ENCODE results near the gene IL31. TPM values are rescaled to one million over a fixed set of nuclear protein-coding genes. Genes with fewer than 3 reads are reported as not detected.

Gene IL31
- total and polyA plus RNA-seq, 4 experiments from 2014 or later: not detected

GRCh38 chr12:122192441-122192840, 18.4 kb upstream of the IL31 start:
- Histone ChIP-seq H3K4me3 (ENCODE audit: low read length in 2 of 2) (no peak overlapping the region), H3K36me3 (ENCODE audit: insufficient read depth, low read length) (no peaks in the 10 kb centered on the region), H3K9me3 (ENCODE audit: control insufficient read depth in 1 of 2, low read length in 2 of 2) (no peaks in the 10 kb centered on the region), H3K27ac (ENCODE audit: low read depth, low read length) (no peak overlapping the region), H3K27me3 (ENCODE audit: insufficient read depth, low read length) (no peaks in the 10 kb centered on the region), H3K4me1 (ENCODE audit: insufficient read depth, low read length) (no peaks in the 10 kb centered on the region)
- DNase-seq: no peak
- intact Hi-C loops (cut with micrococcal nuclease): no loop called here
- H3K4me1 Mint-ChIP-seq: peaks cover 0 to 8% (median 1%) of the 10 kb centered on the region in 4 donors
- ChIA-PET POLR2A (ENCODE audit: partially characterized antibody) (no interaction called here), CTCF (ENCODE audit: partially characterized antibody) (interaction anchor here (0.8 to 2.5 kb wide), 3 partner anchors 13 to 138 kb away, joined by 3 to 14 read pairs (median 3); no protein-coding TSS in a partner anchor)
- H3K9me3 Mint-ChIP-seq: peaks cover 0 to 11% (median 5%) of the 10 kb centered on the region in 8 donors
- peaks cover 0 to 6% of the 10 kb centered on the region in 2 donors for H3K36me3 Mint-ChIP-seq
- no peak overlapping the region for H3K27ac Mint-ChIP-seq
- H3K27me3 Mint-ChIP-seq: peaks cover 4 to 8% of the 10 kb centered on the region in 2 donors
- H3K4me3 Mint-ChIP-seq: no peak overlapping the region

GRCh38 chr12:122190842-122191668, 17.0 kb upstream of the IL31 start:
- no peaks in the 10 kb centered on the region for H3K27me3 ChIP-seq (ENCODE audit: insufficient read depth, low read length)
- peak; percentile 45 to 60 (median 59) for DNase-seq
- no peak overlapping the region for H3K27ac ChIP-seq (ENCODE audit: low read depth, low read length)
- ChIA-PET POLR2A (ENCODE audit: partially characterized antibody) (no interaction called here), CTCF (ENCODE audit: partially characterized antibody) (interaction anchor here (0.6 to 2.5 kb wide), 9 partner anchors 20 to 654 kb away, joined by 3 to 14 read pairs (median 4); partner anchors contain the start of genes CFAP251 and RHOF)
- H3K4me1 Mint-ChIP-seq: peaks cover 0 to 4% (median under 1%) of the 10 kb centered on the region in 4 donors
- no peaks in the 10 kb centered on the region for H3K36me3 ChIP-seq (ENCODE audit: insufficient read depth, low read length)
- no peaks in the 10 kb centered on the region for H3K9me3 ChIP-seq (ENCODE audit: control insufficient read depth in 1 of 2, low read length in 2 of 2)
- peaks cover 0 to 6% of the 10 kb centered on the region in 2 donors for H3K36me3 Mint-ChIP-seq
- H3K4me3 Mint-ChIP-seq: no peak overlapping the region
- no peak overlapping the region for H3K4me3 ChIP-seq (ENCODE audit: low read length in 2 of 2)
- H3K9me3 Mint-ChIP-seq: peaks cover 0 to 11% (median 5%) of the 10 kb centered on the region in 8 donors
- no peaks in the 10 kb centered on the region for H3K4me1 ChIP-seq (ENCODE audit: insufficient read depth, low read length)
- intact Hi-C loops (cut with micrococcal nuclease): loop anchor here (1.0 kb wide), 2 partner anchors 60 to 137 kb away; no protein-coding TSS in a partner anchor
- H3K27me3 Mint-ChIP-seq: peaks cover 2% of the 10 kb centered on the region in 2 donors
- H3K27ac Mint-ChIP-seq: no peak overlapping the region

GRCh38 chr12:122189626-122190475, 15.8 kb upstream of the IL31 start:
- intact Hi-C loops (cut with micrococcal nuclease): no loop called here
- CTCF ChIA-PET (ENCODE audit: partially characterized antibody): interaction anchor here (0.7 to 2.5 kb wide), 5 partner anchors 58 to 396 kb away, joined by 4 to 14 read pairs (median 6); partner anchors contain the start of genes CFAP251 and RHOF
- POLR2A ChIA-PET (ENCODE audit: partially characterized antibody): no interaction called here
- H3K4me3 ChIP-seq (ENCODE audit: low read length in 2 of 2): no peak overlapping the region
- H3K9me3 ChIP-seq (ENCODE audit: control insufficient read depth in 1 of 2, low read length in 2 of 2): no peaks in the 10 kb centered on the region
- Mint-ChIP-seq H3K4me3 (no peak overlapping the region), H3K4me1 (peaks cover 0 to 4% (median under 1%) of the 10 kb centered on the region in 4 donors), H3K27ac (peak overlapping the region in 1 of 7 donors; percentile 56), H3K9me3 (peaks cover 0 to 2% (median 0%) of the 10 kb centered on the region in 8 donors), H3K27me3 (peaks cover 2 to 4% of the 10 kb centered on the region in 2 donors), H3K36me3 (no peaks in the 10 kb centered on the region)
- DNase-seq: no peak
- H3K36me3 ChIP-seq (ENCODE audit: insufficient read depth, low read length): no peaks in the 10 kb centered on the region
- H3K27ac ChIP-seq (ENCODE audit: low read depth, low read length): no peak overlapping the region
- no peaks in the 10 kb centered on the region for H3K4me1 ChIP-seq (ENCODE audit: insufficient read depth, low read length)
- H3K27me3 ChIP-seq (ENCODE audit: insufficient read depth, low read length): no peaks in the 10 kb centered on the region

GRCh38 chr12:122187466-122187865, 13.4 kb upstream of the IL31 start:
- Histone ChIP-seq H3K27me3 (ENCODE audit: insufficient read depth, low read length) (no peaks in the 10 kb centered on the region), H3K36me3 (ENCODE audit: insufficient read depth, low read length) (no peaks in the 10 kb centered on the region), H3K27ac (ENCODE audit: low read depth, low read length) (no peak overlapping the region), H3K4me3 (ENCODE audit: low read length in 2 of 2) (no peak overlapping the region), H3K9me3 (ENCODE audit: control insufficient read depth in 1 of 2, low read length in 2 of 2) (no peaks in the 10 kb centered on the region), H3K4me1 (ENCODE audit: insufficient read depth, low read length) (no peaks in the 10 kb centered on the region)
- ChIA-PET CTCF (ENCODE audit: partially characterized antibody) (no interaction called here), POLR2A (ENCODE audit: partially characterized antibody) (no interaction called here)
- DNase-seq: no peak
- H3K9me3 Mint-ChIP-seq: no peaks in the 10 kb centered on the region
- intact Hi-C loops (cut with micrococcal nuclease): no loop called here
- H3K36me3 Mint-ChIP-seq: no peaks in the 10 kb centered on the region
- peaks cover 0 to 9% (median 5%) of the 10 kb centered on the region in 4 donors for H3K4me1 Mint-ChIP-seq
- no peak overlapping the region for H3K27ac Mint-ChIP-seq
- peaks cover 4 to 5% of the 10 kb centered on the region in 2 donors for H3K27me3 Mint-ChIP-seq
- no peak overlapping the region for H3K4me3 Mint-ChIP-seq

- CTCF ChIA-PET (ENCODE audit: partially characterized antibody): no interaction called here
- peaks cover 3 to 5% of the 10 kb centered on the region in 2 donors for H3K27me3 Mint-ChIP-seq
- no peaks in the 10 kb centered on the region for H3K36me3 Mint-ChIP-seq
- Histone ChIP-seq H3K36me3 (ENCODE audit: insufficient read depth, low read length) (no peaks in the 10 kb centered on the region), H3K27ac (ENCODE audit: low read depth, low read length) (no peak overlapping the region), H3K4me3 (ENCODE audit: low read length in 2 of 2) (no peak overlapping the region), H3K4me1 (ENCODE audit: insufficient read depth, low read length) (no peaks in the 10 kb centered on the region), H3K27me3 (ENCODE audit: insufficient read depth, low read length) (no peaks in the 10 kb centered on the region), H3K9me3 (ENCODE audit: control insufficient read depth in 1 of 2, low read length in 2 of 2) (no peaks in the 10 kb centered on the region)
- no peaks in the 10 kb centered on the region for H3K9me3 Mint-ChIP-seq
- intact Hi-C loops (cut with micrococcal nuclease): no loop called here
- H3K4me3 Mint-ChIP-seq: no peak overlapping the region
- H3K4me1 Mint-ChIP-seq: peaks cover 0 to 8% (median 2%) of the 10 kb centered on the region in 4 donors
- POLR2A ChIA-PET (ENCODE audit: partially characterized antibody): no interaction called here
- H3K27ac Mint-ChIP-seq: peak overlapping the region in 1 of 7 donors; percentile 68
- DNase-seq: no peak
These were observed 11.6 kb upstream of the IL31 start for GRCh38 chr12:122185494-122186082.

- no peaks in the 10 kb centered on the region for H3K36me3 Mint-ChIP-seq
- DNase-seq: no peak
- peak overlapping the region in 1 of 7 donors; percentile 13 for H3K27ac Mint-ChIP-seq
- intact Hi-C loops (cut with micrococcal nuclease): no loop called here
- Histone ChIP-seq H3K4me3 (ENCODE audit: low read length in 2 of 2) (no peak overlapping the region), H3K36me3 (ENCODE audit: insufficient read depth, low read length) (no peaks in the 10 kb centered on the region), H3K9me3 (ENCODE audit: control insufficient read depth in 1 of 2, low read length in 2 of 2) (no peaks in the 10 kb centered on the region), H3K27me3 (ENCODE audit: insufficient read depth, low read length) (no peaks in the 10 kb centered on the region), H3K4me1 (ENCODE audit: insufficient read depth, low read length) (no peaks in the 10 kb centered on the region), H3K27ac (ENCODE audit: low read depth, low read length) (no peak overlapping the region)
- peak overlapping the region in 2 of 8 donors; percentile 49 to 54 for H3K4me3 Mint-ChIP-seq
- ChIA-PET CTCF (ENCODE audit: partially characterized antibody) (no interaction called here), POLR2A (ENCODE audit: partially characterized antibody) (no interaction called here)
- H3K27me3 Mint-ChIP-seq: peaks cover 3 to 6% of the 10 kb centered on the region in 2 donors
- H3K4me1 Mint-ChIP-seq: peaks cover 0 to 8% (median 2%) of the 10 kb centered on the region in 4 donors
- H3K9me3 Mint-ChIP-seq: no peaks in the 10 kb centered on the region
These were observed 11.1 kb upstream of the IL31 start for GRCh38 chr12:122185079-122185478.

All from CD4-positive, alpha-beta memory T cell (primary cell).